Erythroblast (primary cell): ENCODE results near the gene ULBP2.
"Not testable (repeated sequence)": the region's sequence is repeated elsewhere in the genome, so short reads cannot be mapped to it uniquely, and the experiment has no call there.

Experiments used
- GATA1 ChIP-seq: IDR thresholded peaks from 2 replicates; pipeline ENCODE4 v1.6.1; 2011; ENCODE audit warnings: low read depth, mild to moderate bottlenecking, control low read depth, low read length, moderate library complexity
- POLR2A ChIP-seq: IDR thresholded peaks from 2 replicates; pipeline ENCODE4 v1.6.1; 2011; ENCODE audit warnings: mild to moderate bottlenecking, low read length

GRCh38 chr6:149966319-149966718 is 24.5 kb downstream of the ULBP2 start:
- not testable (repeated sequence) for TF ChIP-seq POLR2A, GATA1
